MM.1S (cell line): ENCODE data around the gene XCR1.

Source experiments
- DNase-seq: peaks from one replicate; pipeline ENCODE4 v3.0.0-alpha.2; 2015
- H2AFZ ChIP-seq: fragments of 300-600 bp; sonication (generic); 2 replicates; pipeline ENCODE4 v1.6.0; 2016; ENCODE audit warnings: antibody characterized with exemption, low read length
- H3F3A ChIP-seq: fragments of 300-600 bp; sonication (generic); 2 replicates; pipeline ENCODE4 v1.6.1; 2016; ENCODE audit warnings: mild to moderate bottlenecking, antibody characterized with exemption, low read length, moderate library complexity, mixed read lengths; ENCODE audit not compliant: insufficient read depth
- H3K27ac ChIP-seq: fragments of 300-600 bp; sonication (generic); 2 replicates; pipeline ENCODE4 v1.5.1; 2016; ENCODE audit warnings: mild to moderate bottlenecking, low read length
- H3K27me3 ChIP-seq: fragments of 300-600 bp; sonication (generic); replicated peaks from 2 replicates; pipeline ENCODE4 v1.6.0; 2016; ENCODE audit warnings: low read length; ENCODE audit not compliant: insufficient read depth
- H3K36me3 ChIP-seq: fragments of 300-600 bp; sonication (generic); replicated peaks from 2 replicates; pipeline ENCODE4 v1.6.1; 2016; ENCODE audit warnings: mild to moderate bottlenecking, low read length, mixed read lengths; ENCODE audit not compliant: insufficient read depth
- H3K4me1 ChIP-seq: fragments of 300-600 bp; sonication (generic); 2 replicates; pipeline ENCODE4 v1.6.1; 2016; ENCODE audit warnings: low read length, mixed read lengths
- H3K4me2 ChIP-seq: fragments of 300-600 bp; sonication (generic); 2 replicates; pipeline ENCODE4 v1.6.0; 2016; ENCODE audit warnings: low read depth, low read length
- H3K4me3 ChIP-seq: fragments of 300-600 bp; sonication (generic); 2 replicates; pipeline ENCODE4 v1.5.1; 2016; ENCODE audit warnings: low read length, mixed read lengths
- H3K79me2 ChIP-seq: fragments of 300-600 bp; sonication (generic); 2 replicates; pipeline ENCODE4 v1.6.1; 2016; ENCODE audit warnings: mixed run types, low read length, mixed read lengths
- H3K9ac ChIP-seq: fragments of 300-600 bp; sonication (generic); 2 replicates; pipeline ENCODE4 v1.6.1; 2016; ENCODE audit warnings: low read length, mixed read lengths
- H3K9me2 ChIP-seq: fragments of 300-600 bp; sonication (generic); replicated peaks from 2 replicates; pipeline ENCODE4 v1.6.1; 2016; ENCODE audit warnings: mild to moderate bottlenecking, low read length, mixed read lengths; ENCODE audit not compliant: insufficient read depth
- H3K9me3 ChIP-seq: fragments of 300-600 bp; sonication (generic); replicated peaks from 2 replicates; pipeline ENCODE4 v1.6.1; 2016; ENCODE audit warnings: mild to moderate bottlenecking, low read length, mixed read lengths; ENCODE audit not compliant: insufficient read depth
- H4K20me1 ChIP-seq: fragments of 300-600 bp; sonication (generic); 2 replicates; pipeline ENCODE4 v1.6.1; 2016; ENCODE audit warnings: mild to moderate bottlenecking, low read length, moderate library complexity, mixed read lengths; ENCODE audit not compliant: insufficient read depth
- CTCF ChIP-seq: fragments of 300-600 bp; sonication (generic); IDR thresholded peaks from 2 replicates; pipeline ENCODE4 v1.5.1; 2016; ENCODE audit warnings: antibody characterized with exemption, low read length, mixed read lengths
- EZH2 ChIP-seq: fragments of 300-600 bp; sonication (generic); optimal IDR thresholded peaks from 2 replicates; pipeline ENCODE3; 2017; ENCODE audit warnings: low read depth, mild to moderate bottlenecking, antibody characterized with exemption, low read length, mixed read lengths
- EZH2phosphoT487 ChIP-seq: fragments of 300-600 bp; sonication (generic); IDR thresholded peaks from 2 replicates; pipeline ENCODE4 v1.6.1; 2018; ENCODE audit warnings: antibody characterized with exemption, low read length

Gene XCR1

GRCh38 chr3:45972534-45973402 lies 54.5 kb downstream of the XCR1 start:
- Histone ChIP-seq H3K4me1 (peaks cover 41% of the 10 kb centered on the region), H3K27me3 (no peaks in the 10 kb centered on the region), H3K27ac (peak overlapping the region; percentile 57; the same call in 1 of the 2 replicates), H3K4me3 (0 out of 2 replicates have a peak overlapping the region, but pooled peaks have one; percentile 2), H3K9me3 (no peaks in the 10 kb centered on the region), H2AFZ (0 out of 2 replicates have a peak overlapping the region, but pooled peaks have one; percentile 20), H3K36me3 (no peaks in the 10 kb centered on the region), H3K79me2 (no peaks in the 10 kb centered on the region), H3K9ac (no peak overlapping the region), H3K4me2 (peak overlapping the region; percentile 65), H3K9me2 (no peaks in the 10 kb centered on the region), H3F3A (peaks cover 21% of the 10 kb centered on the region), H4K20me1 (no peaks in the 10 kb centered on the region)
- DNase-seq: peak; percentile 41
- TF ChIP-seq EZH2: no peak
- no peak for TF ChIP-seq EZH2phosphoT487
- no peak for TF ChIP-seq CTCF

- Histone ChIP-seq H3K9me3 (no peaks in the 10 kb centered on the region), H3K79me2 (no peaks in the 10 kb centered on the region), H3K27ac (no peak overlapping the region), H3K4me1 (peaks cover 21% of the 10 kb centered on the region), H2AFZ (no peak overlapping the region), H3K9me2 (no peaks in the 10 kb centered on the region), H3K9ac (no peak overlapping the region), H3K4me3 (no peak overlapping the region), H3F3A (peaks cover 14% of the 10 kb centered on the region; the same call in 1 of the 2 replicates), H3K4me2 (no peak overlapping the region), H3K27me3 (no peaks in the 10 kb centered on the region), H4K20me1 (no peaks in the 10 kb centered on the region), H3K36me3 (no peaks in the 10 kb centered on the region)
- no peak for DNase-seq
- TF ChIP-seq EZH2phosphoT487 (no peak), CTCF (no peak), EZH2 (no peak)
Measured at GRCh38 chr3:45969953-45970352, 57.3 kb downstream of the XCR1 start.

- no peak overlapping the region for H3K4me3 ChIP-seq
- no peak overlapping the region for H3K9ac ChIP-seq
- no peaks in the 10 kb centered on the region for H3K79me2 ChIP-seq
- no peak overlapping the region for H2AFZ ChIP-seq
- H3K36me3 ChIP-seq: no peaks in the 10 kb centered on the region
- H4K20me1 ChIP-seq: no peaks in the 10 kb centered on the region
- H3K27ac ChIP-seq: no peak overlapping the region
- peaks cover 21% of the 10 kb centered on the region for H3K4me1 ChIP-seq
- no peaks in the 10 kb centered on the region for H3K27me3 ChIP-seq
- no peak overlapping the region for H3K4me2 ChIP-seq
- no peaks in the 10 kb centered on the region for H3K9me2 ChIP-seq
- H3F3A ChIP-seq: peaks cover 14% of the 10 kb centered on the region; the same call in 1 of the 2 replicates
- DNase-seq: no peak
- H3K9me3 ChIP-seq: no peaks in the 10 kb centered on the region
- TF ChIP-seq EZH2 (no peak), EZH2phosphoT487 (no peak), CTCF (no peak)
Measured at GRCh38 chr3:45969116-45969515, 58.2 kb downstream of the XCR1 start.
